ENCODE measurements around the gene MMP2. TPM values are rescaled to one million over a fixed set of nuclear protein-coding genes. Genes with fewer than 3 reads are reported as not detected.

MMP2 gene
- total RNA-seq, 2 donors from 2014 or later: not detected

- Mint-ChIP-seq H3K4me3 (no peak overlapping the region), H3K27ac (no peak overlapping the region), H3K27me3 (peaks cover 36% of the 10 kb centered on the region), H3K36me3 (ENCODE audit: low read depth) (no peaks in the 10 kb centered on the region), H3K4me1 (no peaks in the 10 kb centered on the region)
- no peak for ATAC-seq
- H3K9me3 ChIP-seq (ENCODE audit: control insufficient read depth, low read length, poor library complexity, severe bottlenecking): no peaks in the 10 kb centered on the region
- DNase-seq: no peak
Observed at GRCh38 chr16:55491691-55492090, 12.7 kb downstream of the MMP2 start.

- Mint-ChIP-seq H3K27me3 (peaks cover 42% of the 10 kb centered on the region), H3K36me3 (ENCODE audit: low read depth) (no peaks in the 10 kb centered on the region)
Observed at GRCh38 chr16:55492756-55493380, 13.9 kb downstream of the MMP2 start.

GRCh38 chr16:55494994-55495421 lies 16.0 kb downstream of the MMP2 start:
- ATAC-seq (no peak), DNase-seq (no peak)
- Mint-ChIP-seq H3K27ac (no peak overlapping the region), H3K4me1 (peaks cover 5% of the 10 kb centered on the region), H3K36me3 (ENCODE audit: low read depth) (no peaks in the 10 kb centered on the region), H3K27me3 (peaks cover 37% of the 10 kb centered on the region), H3K4me3 (no peak overlapping the region)
- H3K9me3 ChIP-seq (ENCODE audit: control insufficient read depth, low read length, poor library complexity, severe bottlenecking): no peaks in the 10 kb centered on the region

More at GRCh38 chr16:55492756-55493380, 13.9 kb downstream of the MMP2 start:
- ATAC-seq: no peak
- no peak overlapping the region for H3K4me3 Mint-ChIP-seq
- no peaks in the 10 kb centered on the region for H3K9me3 ChIP-seq (ENCODE audit: control insufficient read depth, low read length, poor library complexity, severe bottlenecking)
- H3K27ac Mint-ChIP-seq: no peak overlapping the region
- H3K4me1 Mint-ChIP-seq: no peaks in the 10 kb centered on the region
- no peak for DNase-seq

GRCh38 chr16:55495616-55496289 lies 16.8 kb downstream of the MMP2 start:
- no peaks in the 10 kb centered on the region for H3K9me3 ChIP-seq (ENCODE audit: control insufficient read depth, low read length, poor library complexity, severe bottlenecking)
- Mint-ChIP-seq H3K27ac (no peak overlapping the region), H3K4me3 (no peak overlapping the region), H3K36me3 (ENCODE audit: low read depth) (no peaks in the 10 kb centered on the region), H3K27me3 (peaks cover 34% of the 10 kb centered on the region), H3K4me1 (peaks cover 11% of the 10 kb centered on the region)
- no peak for ATAC-seq
- DNase-seq: no peak

GRCh38 chr16:55496509-55497145 lies 17.6 kb downstream of the MMP2 start:
- H3K27ac Mint-ChIP-seq: no peak overlapping the region
- DNase-seq (no peak), ATAC-seq (no peak)
- H3K4me1 Mint-ChIP-seq: peaks cover 11% of the 10 kb centered on the region
- H3K27me3 Mint-ChIP-seq: peaks cover 35% of the 10 kb centered on the region
- no peaks in the 10 kb centered on the region for H3K36me3 Mint-ChIP-seq (ENCODE audit: low read depth)
- H3K4me3 Mint-ChIP-seq: no peak overlapping the region
- H3K9me3 ChIP-seq (ENCODE audit: control insufficient read depth, low read length, poor library complexity, severe bottlenecking): no peaks in the 10 kb centered on the region

GRCh38 chr16:55497558-55497957 lies 18.6 kb downstream of the MMP2 start:
- Mint-ChIP-seq H3K36me3 (ENCODE audit: low read depth) (no peaks in the 10 kb centered on the region), H3K4me1 (peaks cover 11% of the 10 kb centered on the region), H3K27ac (no peak overlapping the region), H3K27me3 (peaks cover 37% of the 10 kb centered on the region), H3K4me3 (no peak overlapping the region)
- no peaks in the 10 kb centered on the region for H3K9me3 ChIP-seq (ENCODE audit: control insufficient read depth, low read length, poor library complexity, severe bottlenecking)
- ATAC-seq (no peak), DNase-seq (no peak)

GRCh38 chr16:55498101-55498500 lies 19.1 kb downstream of the MMP2 start:
- Mint-ChIP-seq H3K36me3 (ENCODE audit: low read depth) (no peaks in the 10 kb centered on the region), H3K27ac (no peak overlapping the region), H3K27me3 (peaks cover 33% of the 10 kb centered on the region), H3K4me1 (peaks cover 11% of the 10 kb centered on the region), H3K4me3 (no peak overlapping the region)
- no peak for ATAC-seq
- DNase-seq: no peak
- no peaks in the 10 kb centered on the region for H3K9me3 ChIP-seq (ENCODE audit: control insufficient read depth, low read length, poor library complexity, severe bottlenecking)

- Mint-ChIP-seq H3K4me1 (peaks cover 11% of the 10 kb centered on the region), H3K36me3 (ENCODE audit: low read depth) (no peaks in the 10 kb centered on the region), H3K4me3 (no peak overlapping the region), H3K27me3 (peaks cover 29% of the 10 kb centered on the region), H3K27ac (no peak overlapping the region)
- no peak for DNase-seq
- H3K9me3 ChIP-seq (ENCODE audit: control insufficient read depth, low read length, poor library complexity, severe bottlenecking): no peaks in the 10 kb centered on the region
- no peak for ATAC-seq
Observed at GRCh38 chr16:55499281-55499680, 20.3 kb downstream of the MMP2 start.

GRCh38 chr16:55499951-55500529 lies 21.0 kb downstream of the MMP2 start:
- DNase-seq (no peak), ATAC-seq (no peak)
- H3K36me3 Mint-ChIP-seq (ENCODE audit: low read depth): no peaks in the 10 kb centered on the region
- no peak overlapping the region for H3K27ac Mint-ChIP-seq
- H3K27me3 Mint-ChIP-seq: peaks cover 29% of the 10 kb centered on the region
- no peak overlapping the region for H3K4me3 Mint-ChIP-seq
- H3K4me1 Mint-ChIP-seq: peaks cover 11% of the 10 kb centered on the region
- H3K9me3 ChIP-seq (ENCODE audit: control insufficient read depth, low read length, poor library complexity, severe bottlenecking): no peaks in the 10 kb centered on the region

GRCh38 chr16:55500530-55501011 lies 21.6 kb downstream of the MMP2 start:
- peaks cover 11% of the 10 kb centered on the region for H3K4me1 Mint-ChIP-seq
- H3K27ac Mint-ChIP-seq: no peak overlapping the region
- DNase-seq (no peak), ATAC-seq (no peak)
- no peaks in the 10 kb centered on the region for H3K9me3 ChIP-seq (ENCODE audit: control insufficient read depth, low read length, poor library complexity, severe bottlenecking)
- H3K4me3 Mint-ChIP-seq: no peak overlapping the region
- peaks cover 29% of the 10 kb centered on the region for H3K27me3 Mint-ChIP-seq
- no peaks in the 10 kb centered on the region for H3K36me3 Mint-ChIP-seq (ENCODE audit: low read depth)

- H3K27ac Mint-ChIP-seq: no peak overlapping the region
- DNase-seq (no peak), ATAC-seq (no peak)
- H3K4me1 Mint-ChIP-seq: peaks cover 11% of the 10 kb centered on the region
- H3K36me3 Mint-ChIP-seq (ENCODE audit: low read depth): no peaks in the 10 kb centered on the region
- no peak overlapping the region for H3K4me3 Mint-ChIP-seq
- H3K9me3 ChIP-seq (ENCODE audit: control insufficient read depth, low read length, poor library complexity, severe bottlenecking): no peaks in the 10 kb centered on the region
- H3K27me3 Mint-ChIP-seq: peaks cover 29% of the 10 kb centered on the region
Observed at GRCh38 chr16:55501549-55502322, 22.7 kb downstream of the MMP2 start.

- H3K9me3 ChIP-seq (ENCODE audit: control insufficient read depth, low read length, poor library complexity, severe bottlenecking): no peaks in the 10 kb centered on the region
- H3K4me3 Mint-ChIP-seq: no peak overlapping the region
- ATAC-seq: no peak
- peaks cover 35% of the 10 kb centered on the region for H3K27me3 Mint-ChIP-seq
- no peak for DNase-seq
- no peak overlapping the region for H3K27ac Mint-ChIP-seq
- H3K4me1 Mint-ChIP-seq: peaks cover 11% of the 10 kb centered on the region
- no peaks in the 10 kb centered on the region for H3K36me3 Mint-ChIP-seq (ENCODE audit: low read depth)
Observed at GRCh38 chr16:55502801-55503366, 23.9 kb downstream of the MMP2 start.
